GM19468 (cell line): ENCODE data around the gene SFXN5.
A peak's percentile ranks its signal among the peaks of the same experiment; 100 is the strongest.

ENCODE experiments used
- ATAC-seq: cut with Tn5 transposase; IDR thresholded peaks from one replicate; pipeline ENCODE4 v1.9.1; 2021; ENCODE audit warnings: mild to moderate bottlenecking, moderate library complexity, moderate number of reproducible peaks; ENCODE audit not compliant: unreplicated experiment; ENCODE audit errors: extremely low read depth

The SFXN5 gene

DNA sequence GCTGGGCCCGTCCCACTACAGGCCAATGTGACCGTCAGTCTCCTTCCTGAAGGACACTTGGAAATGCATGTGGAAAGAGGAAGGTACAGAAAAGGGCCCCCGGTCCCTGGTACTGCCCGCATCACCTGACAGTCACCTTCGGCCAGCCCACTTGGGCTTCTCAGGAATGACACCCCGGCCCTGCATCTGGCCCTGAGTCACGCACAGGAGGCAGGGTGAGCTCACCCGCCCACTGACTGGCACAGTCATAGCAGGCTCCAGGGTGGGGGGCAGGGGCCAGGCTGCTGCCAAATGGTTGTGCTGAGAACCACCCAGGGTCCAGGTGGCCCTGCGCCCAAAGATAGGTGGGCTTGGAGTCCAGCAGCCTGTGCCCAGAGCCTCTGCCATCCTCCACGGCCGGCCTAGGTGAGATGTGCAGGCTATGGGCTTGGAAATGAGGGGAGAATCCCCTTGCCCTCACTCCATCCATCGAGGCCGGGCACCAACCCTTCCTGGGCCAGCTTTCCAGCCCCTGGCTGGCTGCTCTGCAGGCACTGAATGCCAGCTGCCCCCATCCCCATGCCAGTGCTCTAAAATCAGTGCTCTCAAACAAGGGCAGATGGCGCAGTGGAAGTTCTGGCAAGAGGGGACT lies 140.1 kb downstream of the SFXN5 start:
- ATAC-seq: no peak

DNA sequence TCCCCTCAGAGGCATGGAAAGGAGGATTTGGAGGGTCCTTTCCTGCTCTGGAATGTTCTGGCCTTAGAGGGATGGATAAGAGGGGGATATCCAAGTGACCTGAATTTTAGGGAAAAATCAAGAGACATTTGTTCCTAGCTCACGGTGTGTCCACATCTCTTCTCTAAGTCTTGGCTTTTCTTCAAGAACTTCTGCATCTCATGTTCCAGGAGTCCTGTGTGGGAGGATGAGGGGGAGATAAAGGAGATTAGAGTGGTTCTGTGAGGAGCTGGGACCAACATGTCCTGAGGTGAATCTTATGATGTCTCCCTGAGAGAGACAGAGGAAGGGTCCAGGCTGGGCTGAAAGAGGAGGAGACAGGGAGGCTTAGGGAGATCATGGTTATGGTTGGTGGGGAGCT lies 142.5 kb downstream of the SFXN5 start:
- ATAC-seq: no peak

DNA sequence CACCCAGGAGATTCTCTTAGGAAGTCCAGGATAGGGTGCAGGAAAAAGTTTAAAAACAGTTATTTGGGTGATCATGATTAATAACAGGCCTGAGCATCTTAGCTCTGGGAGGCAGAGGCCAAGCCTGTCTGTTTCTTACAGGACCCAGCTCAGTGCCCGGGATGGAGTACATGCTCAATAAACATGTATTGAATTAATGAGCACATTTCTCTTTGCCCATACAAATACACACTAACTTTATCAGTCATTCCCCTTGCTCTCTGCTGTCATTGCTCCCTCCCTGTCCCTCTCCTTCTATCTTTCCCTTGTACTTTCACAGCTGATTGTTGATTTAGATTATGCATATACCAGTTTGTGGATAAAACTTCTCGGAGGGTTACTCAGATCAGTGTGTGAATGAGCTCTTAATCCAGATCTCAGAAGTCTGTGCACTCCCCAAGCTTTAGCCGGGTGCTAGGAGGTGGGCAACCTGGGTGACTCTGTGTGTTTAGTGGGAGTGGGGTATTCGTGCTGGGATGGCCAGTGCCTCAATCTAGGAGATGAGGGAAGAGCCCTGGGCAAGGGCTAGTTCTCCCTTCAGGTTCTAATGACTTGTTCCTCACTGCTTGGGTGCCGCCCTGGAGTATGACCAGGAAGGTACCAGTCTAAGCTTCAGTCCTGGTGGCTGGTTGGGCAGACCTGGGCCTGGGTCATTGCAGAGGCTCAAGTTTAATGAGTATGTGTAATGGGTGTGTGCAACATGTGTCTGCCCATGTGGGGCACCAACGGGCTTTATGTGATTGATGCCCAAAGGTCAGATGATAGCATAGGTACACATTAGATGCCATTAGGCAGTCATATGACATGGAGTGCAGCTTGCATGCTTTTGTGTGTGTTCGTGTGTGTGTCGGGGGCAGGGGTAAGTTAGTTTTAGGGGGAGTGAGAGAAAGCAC lies 143.6 kb downstream of the SFXN5 start:
- ATAC-seq: no peak

DNA sequence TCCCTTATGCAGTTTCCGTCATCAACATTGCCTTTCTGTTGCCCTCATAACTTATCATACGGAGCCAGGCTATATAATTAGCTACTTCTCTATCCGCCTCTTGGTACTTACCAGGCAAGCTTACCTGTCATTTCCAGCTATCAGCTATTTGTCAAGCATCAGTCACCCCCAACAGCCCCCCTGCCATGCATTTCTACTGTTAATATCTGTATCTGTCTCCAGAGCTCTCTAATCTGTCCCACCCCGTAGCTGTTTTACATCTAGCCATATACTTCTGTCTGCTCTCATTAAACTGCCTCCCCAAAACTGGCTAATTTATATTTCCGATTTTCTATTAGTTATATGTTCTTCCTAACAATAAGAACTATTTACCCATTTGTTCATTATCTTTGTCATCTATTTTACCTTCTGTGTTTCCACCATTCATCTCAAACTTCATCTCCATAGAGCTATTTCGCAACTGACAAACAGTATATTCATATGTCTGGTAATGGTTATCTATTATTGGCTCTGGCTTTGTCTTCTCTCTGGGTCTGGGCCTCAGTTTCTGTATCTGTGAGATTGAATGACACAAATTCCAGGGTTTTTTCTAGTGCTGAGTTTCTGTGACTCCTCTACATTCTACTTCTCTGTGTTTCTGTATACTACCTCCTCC lies 144.6 kb downstream of the SFXN5 start:
- no peak for ATAC-seq

DNA sequence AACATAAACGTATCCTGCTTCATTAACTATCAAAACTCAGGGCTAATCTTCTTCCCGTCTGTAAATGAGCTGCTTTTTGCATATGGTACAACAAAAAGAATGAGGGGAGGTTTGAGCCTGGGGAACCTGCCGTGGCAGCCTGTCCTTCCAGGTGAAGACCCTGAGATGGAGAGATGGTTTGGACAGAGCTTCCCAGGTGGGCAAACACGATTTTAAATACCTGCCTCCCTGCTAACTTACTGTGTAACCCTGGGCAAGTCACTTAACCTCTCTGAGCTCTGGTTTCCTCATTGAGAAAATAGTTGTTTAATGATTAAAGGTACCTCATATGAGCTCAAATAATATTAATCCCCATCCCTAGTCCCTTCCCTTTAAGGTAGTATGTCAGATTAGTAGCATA lies 145.1 kb downstream of the SFXN5 start:
- ATAC-seq: no peak

DNA sequence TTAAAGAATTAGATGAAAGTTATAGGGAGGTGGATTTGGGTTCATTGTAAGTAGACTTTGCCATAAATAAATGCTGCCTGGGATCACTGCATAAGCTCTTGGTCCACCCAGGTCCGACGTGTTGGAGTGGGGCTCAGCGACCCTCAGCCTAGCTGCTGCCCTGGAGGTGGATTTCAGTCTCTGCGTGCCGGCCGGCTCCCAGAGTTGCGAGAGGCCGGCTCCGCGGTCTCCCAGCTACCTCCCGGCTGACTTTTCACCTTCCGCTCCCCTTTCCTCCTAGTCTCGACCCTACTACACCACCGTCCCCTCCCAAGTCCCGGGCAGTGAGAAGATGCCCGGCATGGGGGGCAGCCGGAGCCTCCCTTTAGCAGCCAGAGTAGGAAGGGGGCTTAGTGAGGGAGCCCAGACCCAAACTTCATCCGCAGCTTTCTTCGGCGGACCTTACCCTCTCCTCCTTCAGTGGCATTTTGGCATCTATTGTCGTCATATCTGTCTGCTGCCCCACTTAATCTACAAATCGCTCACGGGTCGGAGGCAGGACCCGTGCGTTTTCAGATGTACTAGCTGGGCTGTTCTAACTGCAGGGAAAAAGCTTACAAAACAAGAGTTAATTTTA lies 146.1 kb downstream of the SFXN5 start:
- ATAC-seq: no peak

DNA sequence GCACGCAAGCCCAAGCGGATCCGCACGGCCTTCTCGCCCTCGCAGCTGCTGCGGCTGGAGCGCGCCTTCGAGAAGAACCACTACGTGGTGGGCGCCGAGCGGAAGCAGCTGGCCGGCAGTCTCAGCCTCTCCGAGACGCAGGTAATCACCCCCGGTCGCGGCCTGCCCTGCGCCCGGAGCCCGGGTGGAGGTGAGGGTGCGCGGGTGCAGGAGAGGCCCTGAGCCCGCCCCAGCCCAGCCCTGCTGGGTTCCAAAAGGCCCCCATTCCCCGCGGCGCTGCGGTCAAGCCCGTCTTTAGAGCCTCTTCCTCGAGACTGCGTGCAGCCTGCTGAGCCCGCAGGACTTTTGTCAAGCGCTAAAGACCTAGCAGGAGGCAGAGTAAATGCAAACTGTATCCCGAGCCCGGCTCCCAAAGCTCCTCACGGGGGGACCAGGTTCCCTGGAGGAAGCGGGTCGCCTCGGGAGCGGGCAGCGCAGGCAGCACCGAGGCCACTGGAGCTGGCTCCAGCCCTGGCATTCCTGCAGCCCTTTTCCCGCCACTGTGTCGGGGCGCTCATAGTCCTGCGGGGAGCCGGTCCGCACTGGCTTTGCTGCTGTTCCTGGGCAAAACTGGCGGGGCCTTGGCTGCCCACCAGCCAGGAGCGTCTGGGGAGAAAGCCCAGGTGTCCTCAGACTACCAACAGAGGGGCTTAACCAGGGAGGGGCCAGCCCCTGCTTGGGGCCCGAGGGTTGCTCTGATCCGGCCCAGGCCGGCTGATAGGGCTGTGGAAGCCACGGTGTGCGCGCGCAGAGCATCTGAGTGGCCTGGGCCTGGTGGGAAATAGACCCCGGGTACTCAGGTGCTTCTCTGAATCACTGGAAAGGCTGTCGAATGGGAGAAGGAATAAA lies 146.9 kb downstream of the SFXN5 start:
- peak; percentile 47 for ATAC-seq

DNA sequence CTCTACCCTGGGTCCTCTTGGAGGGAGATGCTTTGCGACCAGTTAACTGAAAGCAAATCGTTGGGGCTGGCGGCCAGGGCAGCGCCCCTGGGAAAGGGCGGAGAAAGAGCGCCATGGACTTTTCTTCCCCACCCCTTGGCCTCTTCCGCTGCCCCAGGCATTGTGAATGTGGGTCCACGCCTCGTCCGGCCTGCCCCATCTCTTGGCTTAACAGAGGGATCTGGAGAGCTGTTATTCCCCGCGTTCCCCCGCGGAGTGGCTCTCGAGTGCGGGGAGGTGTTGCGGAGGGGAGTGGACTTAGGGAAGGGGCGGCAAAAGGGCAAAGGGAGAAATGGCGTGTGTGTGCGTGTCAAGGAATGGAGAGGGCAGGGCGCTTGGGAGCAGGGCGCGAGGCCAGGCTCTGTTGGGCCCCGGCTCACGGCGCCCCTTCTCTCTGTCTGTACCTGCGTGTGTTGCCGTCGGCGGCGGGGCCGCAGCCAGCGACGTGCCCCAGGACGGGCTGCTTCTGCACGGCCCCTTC lies 147.6 kb downstream of the SFXN5 start:
- no peak for ATAC-seq

DNA sequence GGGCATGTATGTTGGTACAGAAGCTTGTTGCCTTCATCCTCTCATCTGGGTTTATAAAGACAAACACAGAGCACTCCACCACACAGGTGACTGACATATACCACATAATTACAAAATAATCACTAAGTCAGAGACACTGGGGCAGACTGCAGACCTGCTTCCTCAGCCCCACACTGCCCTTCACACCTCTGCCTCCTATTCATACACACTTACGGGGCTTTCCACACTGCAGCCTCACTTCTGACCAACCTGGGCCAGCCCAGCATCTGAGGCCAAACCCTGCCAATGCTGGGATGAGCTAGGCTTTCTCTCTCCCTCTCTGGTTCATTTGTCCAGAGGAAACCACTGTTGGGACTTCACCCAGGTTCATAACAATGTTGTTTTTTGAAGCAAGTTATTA lies 149.7 kb downstream of the SFXN5 start:
- no peak for ATAC-seq

DNA sequence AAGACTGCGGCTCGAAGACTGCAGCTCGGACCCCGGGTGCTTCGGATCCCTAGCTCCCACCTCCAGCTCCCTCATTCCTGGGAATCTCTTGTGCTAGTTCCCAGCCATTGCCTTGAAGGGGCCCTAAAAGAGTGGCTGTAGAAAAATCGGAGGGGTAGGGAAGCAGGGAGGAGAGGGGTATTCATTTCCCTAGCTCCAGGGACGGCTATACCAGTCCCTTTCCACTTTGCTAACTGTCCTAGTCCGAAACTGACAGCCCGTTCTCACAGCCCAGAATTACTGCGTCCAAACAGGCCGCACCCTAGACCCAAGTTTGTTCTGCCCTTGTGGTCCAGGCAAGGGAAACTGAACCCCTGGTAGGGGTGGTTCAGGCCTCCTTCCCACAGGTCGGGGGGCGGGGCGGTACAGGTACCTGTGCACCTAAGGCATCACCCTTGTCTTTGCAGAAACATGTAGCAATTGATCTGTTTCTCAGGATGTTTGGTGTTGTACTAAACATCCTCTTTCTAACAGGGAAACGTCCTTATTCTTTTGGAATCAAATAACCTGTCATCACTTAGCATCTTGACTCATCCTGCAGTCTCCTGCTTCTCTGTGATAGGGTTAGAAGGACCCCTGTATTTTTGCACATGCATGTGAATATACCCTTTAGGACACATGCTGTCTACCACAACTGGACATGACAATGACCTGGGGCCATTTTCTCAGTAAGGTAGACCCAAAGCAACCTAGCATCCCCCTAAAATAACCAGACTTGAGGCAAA lies 150.2 kb downstream of the SFXN5 start:
- ATAC-seq: no peak

DNA sequence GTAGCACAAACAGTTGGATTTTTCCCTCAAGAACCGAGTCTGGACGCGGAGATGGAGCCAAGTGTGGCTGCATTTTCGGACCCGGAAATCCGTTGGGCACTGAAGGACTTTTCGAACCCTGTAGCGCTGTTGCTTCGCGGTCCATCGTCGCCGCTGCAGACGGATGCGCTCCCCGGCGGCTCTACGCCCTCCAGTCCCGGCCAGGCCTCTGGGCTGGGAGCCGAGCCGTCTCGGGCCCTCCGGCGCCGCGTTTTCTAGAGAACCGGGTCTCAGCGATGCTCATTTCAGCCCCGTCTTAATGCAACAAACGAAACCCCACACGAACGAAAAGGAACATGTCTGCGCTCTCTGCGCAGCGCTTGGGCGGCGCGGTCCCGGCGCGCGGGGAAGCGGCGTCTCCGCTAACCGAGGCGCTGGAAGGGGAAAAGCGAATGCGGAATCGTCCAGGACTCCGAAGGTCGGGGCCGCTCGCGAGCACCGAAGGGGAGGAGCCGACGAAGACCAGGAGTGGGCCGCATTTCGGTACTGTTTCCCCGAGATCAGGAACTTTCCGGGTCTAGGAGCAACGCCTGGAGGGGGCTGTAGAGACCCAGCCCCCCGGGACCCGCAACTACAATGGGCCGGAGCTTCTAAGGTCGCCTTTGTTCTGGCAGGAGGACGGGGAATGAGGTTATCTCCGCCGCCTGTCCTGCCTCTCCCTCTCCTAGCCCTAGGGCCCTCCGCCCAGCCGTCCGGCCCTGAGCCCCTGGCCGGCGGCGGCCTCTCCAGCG lies 151.0 kb downstream of the SFXN5 start:
- no peak for ATAC-seq

DNA sequence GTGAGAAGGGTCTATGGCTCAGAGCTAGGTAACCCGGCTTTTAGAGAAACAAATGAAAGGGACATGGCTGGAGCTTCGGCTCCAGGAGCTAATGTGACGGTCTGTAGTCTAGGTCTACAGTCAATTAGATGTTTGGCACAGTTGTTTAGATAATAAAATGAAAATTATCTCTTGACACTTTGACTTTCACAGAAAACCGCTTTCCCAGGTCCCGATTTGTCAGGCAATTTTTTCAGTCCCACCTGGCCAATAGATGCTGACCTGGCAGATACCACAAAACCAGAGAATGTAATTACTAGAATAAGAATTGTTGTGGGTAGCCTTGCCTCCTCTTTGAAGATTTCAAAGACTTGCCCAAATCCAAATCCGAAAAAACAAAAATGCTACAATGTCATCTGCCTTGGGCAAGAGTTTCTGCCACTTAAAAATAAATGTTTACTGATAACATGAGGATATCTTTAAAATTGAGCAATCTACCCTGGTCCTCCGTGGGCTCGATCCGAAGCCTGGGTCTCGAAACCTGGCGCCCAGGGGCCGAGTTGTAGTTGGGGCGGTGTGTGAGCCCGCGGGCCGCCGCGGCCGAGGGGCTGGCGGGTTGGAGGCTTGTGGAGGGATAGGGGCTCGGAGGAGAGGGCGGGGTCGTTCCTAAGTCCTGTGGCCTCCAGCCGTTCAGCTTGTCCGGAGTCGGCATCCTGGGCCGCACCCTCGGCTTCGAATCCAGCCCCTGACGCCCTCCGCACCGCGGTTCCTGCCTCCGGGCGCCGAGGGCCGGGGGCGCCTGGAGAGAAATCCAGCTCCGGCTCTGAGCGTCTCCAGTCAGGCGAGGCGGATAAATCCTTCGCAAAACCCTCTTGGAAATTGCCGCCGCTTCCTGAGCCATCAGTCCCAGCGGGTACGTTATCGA lies 151.8 kb downstream of the SFXN5 start:
- ATAC-seq: no peak

DNA sequence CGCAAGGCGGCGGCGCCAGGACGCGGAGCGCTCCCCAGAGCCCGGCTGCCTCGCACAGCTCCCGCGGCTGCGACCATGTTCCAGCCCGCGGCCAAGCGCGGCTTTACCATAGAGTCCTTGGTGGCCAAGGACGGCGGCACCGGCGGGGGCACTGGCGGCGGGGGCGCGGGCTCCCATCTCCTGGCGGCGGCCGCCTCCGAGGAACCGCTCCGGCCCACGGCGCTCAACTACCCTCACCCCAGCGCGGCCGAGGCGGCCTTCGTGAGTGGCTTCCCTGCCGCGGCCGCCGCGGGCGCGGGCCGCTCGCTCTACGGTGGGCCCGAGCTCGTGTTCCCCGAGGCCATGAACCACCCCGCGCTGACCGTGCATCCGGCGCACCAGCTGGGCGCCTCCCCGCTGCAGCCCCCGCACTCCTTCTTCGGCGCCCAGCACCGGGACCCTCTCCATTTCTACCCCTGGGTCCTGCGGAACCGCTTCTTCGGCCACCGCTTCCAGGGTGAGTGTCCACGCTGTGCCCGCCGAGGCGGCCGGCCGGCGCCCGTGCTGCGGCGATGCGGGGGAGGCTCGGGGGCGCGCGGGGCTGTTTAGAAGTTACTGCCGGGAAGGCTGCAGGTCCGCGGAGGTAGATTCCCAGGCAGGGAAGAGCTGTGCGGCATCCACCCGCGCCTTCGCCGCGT lies 153.5 kb downstream of the SFXN5 start:
- no peak for ATAC-seq

DNA sequence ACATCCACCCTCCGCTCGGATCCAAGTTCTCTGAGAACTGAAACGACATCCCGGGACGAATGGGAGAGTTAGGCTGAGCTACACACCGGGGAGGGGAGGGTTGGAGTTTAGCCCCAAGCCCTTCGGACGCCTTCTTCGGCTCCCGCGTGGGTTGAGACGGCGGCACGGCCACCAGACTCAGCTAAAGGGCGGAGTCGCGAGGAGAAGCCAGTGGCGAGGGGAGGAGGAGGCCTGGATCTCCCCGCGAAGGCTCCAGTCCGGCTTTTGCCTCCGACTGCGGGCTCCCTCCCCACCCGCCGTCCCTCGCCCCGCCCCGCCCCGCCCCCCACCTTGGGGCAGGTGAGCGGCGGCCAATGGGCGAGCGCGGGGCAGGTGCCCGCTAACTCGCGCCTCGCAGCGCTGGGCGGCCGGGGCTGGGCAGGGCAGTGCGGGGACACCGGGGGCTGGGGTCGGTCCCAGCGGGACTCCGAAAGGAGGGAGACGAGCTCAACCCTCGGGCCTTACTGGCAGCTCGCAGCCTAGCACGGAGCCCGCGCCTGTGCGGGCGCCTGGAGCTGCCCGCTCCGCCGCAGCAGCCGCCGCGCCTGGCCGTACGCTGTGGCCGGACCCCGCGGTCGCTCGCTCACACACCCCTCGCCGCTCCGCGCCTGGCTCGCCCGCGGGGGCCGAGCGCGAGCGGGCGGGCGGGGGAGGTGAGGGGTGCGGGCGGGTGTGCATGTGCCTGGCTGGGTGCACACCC lies 154.2 kb downstream of the SFXN5 start, which contains the start of gene EMX1:
Gene EMX1, plus strand, starts transcription at position 382 of the 739 bp plus-strand sequence. Its CDS starts 334 bp downstream, at position 716.
- ATAC-seq: peak; percentile 29

DNA sequence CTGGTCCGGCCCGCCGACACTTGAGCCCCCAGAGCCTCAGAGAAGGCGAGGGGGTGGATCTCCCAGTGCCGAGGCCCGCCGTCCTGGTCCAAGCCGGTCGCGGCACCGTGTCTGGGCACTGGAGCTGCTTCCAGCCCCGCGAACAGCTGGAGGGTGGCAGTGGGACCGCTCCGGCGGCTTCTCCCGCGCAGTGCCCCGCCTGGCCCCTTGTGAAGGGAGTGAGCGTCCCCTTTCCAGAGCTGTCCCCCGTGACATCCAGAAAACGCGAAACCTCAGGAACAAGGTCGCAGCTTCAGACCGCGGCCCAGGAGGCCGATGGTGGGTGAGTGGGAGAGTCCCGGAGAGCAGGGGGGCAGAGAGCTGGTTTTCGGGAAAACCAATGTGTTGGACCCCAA lies 154.8 kb downstream of the SFXN5 start:
- no peak for ATAC-seq
